SK-N-MC (cell line): ENCODE measurements around the gene SEC14L1.

ENCODE experiments used
- DNase-seq: peaks from one replicate; pipeline ENCODE4 v3.0.0-alpha.2; 2011; ENCODE audit warnings: low read depth, low spot score
- H3K27ac ChIP-seq: fragments of 200-600 bp; sonication (generic); 2 replicates; pipeline ENCODE4 v1.5.1; 2016; ENCODE audit warnings: mixed run types
- H3K36me3 ChIP-seq: fragments of 200-600 bp; sonication (generic); 2 replicates; pipeline ENCODE4 v1.6.1; 2017; ENCODE audit warnings: antibody characterized with exemption, low read length, mixed read lengths; ENCODE audit not compliant: insufficient read depth
- H3K4me3 ChIP-seq: fragments of 200-600 bp; sonication (generic); 2 replicates; pipeline ENCODE4 v1.5.1; 2016
- H3K9ac ChIP-seq: fragments of 200-600 bp; sonication (generic); 2 replicates; pipeline ENCODE4 v1.8.0; 2017; ENCODE audit warnings: mixed run types, mixed read lengths; ENCODE audit not compliant: insufficient read length
- H3K9me3 ChIP-seq: fragments of 200-600 bp; sonication (generic); 2 replicates; pipeline ENCODE4 v1.6.1; 2017; ENCODE audit warnings: low read depth, mild to moderate bottlenecking, antibody characterized with exemption, low read length, moderate library complexity, mixed read lengths
- EZH2 ChIP-seq: fragments of 200-600 bp; sonication (generic); IDR thresholded peaks from one replicate; pipeline ENCODE4 v1.6.1; 2017; ENCODE audit warnings: antibody characterized with exemption
- FOXP2 ChIP-seq: optimal IDR thresholded peaks from 2 replicates; pipeline ENCODE3; 2011; ENCODE audit warnings: mild to moderate bottlenecking, moderate library complexity; ENCODE audit not compliant: insufficient read depth; ENCODE audit errors: extremely low read length, control extremely low read depth
- POLR2AphosphoS5 ChIP-seq: IDR thresholded peaks from 2 replicates; pipeline ENCODE4 v1.6.1; 2012; ENCODE audit warnings: mild to moderate bottlenecking, low read depth, low read length, borderline replicate concordance

Gene SEC14L1

DNA sequence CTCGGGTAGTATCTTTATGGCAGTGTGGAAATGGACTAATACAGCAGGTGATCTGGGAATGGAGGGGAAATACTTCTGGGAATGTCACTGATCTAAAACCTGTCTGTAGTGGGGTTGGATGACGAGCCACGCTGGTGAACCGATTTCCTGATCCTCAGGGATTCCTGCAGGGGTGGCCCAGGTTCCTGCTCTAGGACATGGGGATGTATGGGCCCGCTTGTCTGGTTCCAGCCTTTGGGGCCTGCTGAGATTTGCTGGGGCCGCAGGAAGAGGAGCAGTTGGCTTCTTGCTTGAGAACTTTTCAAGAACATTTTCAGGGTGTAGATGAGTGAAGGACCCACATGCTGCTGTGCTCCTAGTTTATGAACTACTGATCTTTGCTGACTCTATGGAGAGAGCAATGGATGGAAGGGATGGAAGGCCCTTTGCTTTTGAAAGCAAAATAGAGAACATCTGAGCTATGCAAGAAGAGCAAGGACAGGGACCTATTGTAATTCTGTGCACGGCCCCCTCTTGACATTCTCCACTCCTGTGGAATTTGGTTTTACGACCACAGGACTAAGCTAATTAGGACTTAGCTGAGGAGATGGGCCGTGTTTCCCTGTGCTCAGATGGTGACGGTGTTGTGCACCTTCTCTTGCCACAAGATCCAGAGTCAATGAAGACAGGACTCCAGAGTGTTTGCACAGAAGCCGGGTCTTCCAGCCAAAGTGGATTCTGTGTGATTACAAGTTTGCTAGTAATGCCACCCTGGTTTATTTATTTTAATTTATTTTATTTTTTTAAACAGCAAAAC lies 90.5 kb downstream of the SEC14L1 start:
- TF ChIP-seq EZH2, result no peak
- TF ChIP-seq POLR2AphosphoS5, result no peak
- TF ChIP-seq FOXP2, result no peak
- Histone ChIP-seq H3K4me3 (no peak overlapping the region), H3K9ac (peak overlapping the region; percentile 28), H3K9me3 (peaks cover 2% of the 10 kb centered on the region; the same call in 1 of the 2 replicates), H3K27ac (peak overlapping the region; percentile 68), H3K36me3 (no peaks in the 10 kb centered on the region)
- DNase-seq, result no peak

- no peak overlapping the region for H3K4me3 ChIP-seq
- peaks cover 2% of the 10 kb centered on the region; the same call in 1 of the 2 replicates for H3K9me3 ChIP-seq
- 0 out of 2 replicates have a peak overlapping the region, but pooled peaks have one; percentile 11 for H3K27ac ChIP-seq
- H3K36me3 ChIP-seq, result no peaks in the 10 kb centered on the region
- TF ChIP-seq POLR2AphosphoS5 (no peak), EZH2 (no peak), FOXP2 (no peak)
- no peak overlapping the region for H3K9ac ChIP-seq
- DNase-seq, result no peak
Observed at GRCh38 chr17:77233127-77233526, 92.4 kb downstream of the SEC14L1 start.

DNA sequence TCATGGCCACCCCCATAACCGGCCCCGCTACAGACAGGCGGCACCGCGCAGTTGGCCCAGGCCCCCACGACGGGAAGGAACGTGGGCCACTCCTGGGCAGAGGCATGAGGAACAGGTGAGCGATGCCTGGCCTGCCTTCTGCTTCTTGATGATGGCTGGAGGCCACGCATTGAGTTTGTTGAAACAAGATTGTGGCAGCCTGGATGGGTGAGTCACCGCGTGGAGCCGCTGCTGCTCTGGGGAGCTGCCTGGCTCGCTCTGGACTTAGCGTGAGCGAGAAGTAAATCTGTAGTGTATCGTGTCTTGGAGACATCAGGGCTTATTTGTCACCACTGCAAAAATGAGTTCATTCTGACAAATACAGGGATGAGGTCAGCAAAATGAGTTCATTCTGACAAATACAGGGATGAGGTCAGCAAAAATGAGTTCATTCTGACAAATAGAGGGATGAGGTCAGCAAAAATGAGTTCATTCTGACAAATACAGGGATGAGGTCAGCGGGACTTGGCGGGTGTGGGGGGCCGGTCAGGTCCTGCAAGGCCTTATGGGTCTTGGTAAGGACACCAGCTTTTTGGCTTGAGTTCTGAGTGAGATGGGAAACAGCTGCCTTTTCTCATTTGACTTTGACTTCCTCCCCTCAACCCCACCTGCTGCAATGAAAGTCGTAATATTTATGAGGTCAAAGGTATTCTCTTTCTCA lies 93.0 kb downstream of the SEC14L1 start:
- no peak for DNase-seq
- Histone ChIP-seq H3K9me3 (peaks cover 2% of the 10 kb centered on the region; the same call in 1 of the 2 replicates), H3K36me3 (no peaks in the 10 kb centered on the region), H3K9ac (no peak overlapping the region), H3K4me3 (no peak overlapping the region), H3K27ac (peak overlapping the region; percentile 100)
- no peak for TF ChIP-seq POLR2AphosphoS5
- TF ChIP-seq EZH2, result no peak
- TF ChIP-seq FOXP2, result no peak

- Histone ChIP-seq H3K9ac (peak overlapping the region; percentile 61), H3K9me3 (peaks cover 2% of the 10 kb centered on the region; the same call in 1 of the 2 replicates), H3K4me3 (peak overlapping the region; percentile 72), H3K27ac (peak overlapping the region; percentile 100), H3K36me3 (no peaks in the 10 kb centered on the region)
- no peak for DNase-seq
- TF ChIP-seq EZH2 (no peak), POLR2AphosphoS5 (no peak), FOXP2 (no peak)
Observed at GRCh38 chr17:77234695-77235094, 93.9 kb downstream of the SEC14L1 start.

GRCh38 chr17:77235370-77235941 lies 94.7 kb downstream of the SEC14L1 start:
- Histone ChIP-seq H3K9me3 (peaks cover 2% of the 10 kb centered on the region; the same call in 1 of the 2 replicates), H3K27ac (peak overlapping the region; percentile 100), H3K9ac (peak overlapping the region; percentile 61), H3K4me3 (peak overlapping the region; percentile 72), H3K36me3 (no peaks in the 10 kb centered on the region)
- no peak for TF ChIP-seq EZH2
- no peak for TF ChIP-seq FOXP2
- peak; percentile 74 for TF ChIP-seq POLR2AphosphoS5
- peak; percentile 98 for DNase-seq

DNA sequence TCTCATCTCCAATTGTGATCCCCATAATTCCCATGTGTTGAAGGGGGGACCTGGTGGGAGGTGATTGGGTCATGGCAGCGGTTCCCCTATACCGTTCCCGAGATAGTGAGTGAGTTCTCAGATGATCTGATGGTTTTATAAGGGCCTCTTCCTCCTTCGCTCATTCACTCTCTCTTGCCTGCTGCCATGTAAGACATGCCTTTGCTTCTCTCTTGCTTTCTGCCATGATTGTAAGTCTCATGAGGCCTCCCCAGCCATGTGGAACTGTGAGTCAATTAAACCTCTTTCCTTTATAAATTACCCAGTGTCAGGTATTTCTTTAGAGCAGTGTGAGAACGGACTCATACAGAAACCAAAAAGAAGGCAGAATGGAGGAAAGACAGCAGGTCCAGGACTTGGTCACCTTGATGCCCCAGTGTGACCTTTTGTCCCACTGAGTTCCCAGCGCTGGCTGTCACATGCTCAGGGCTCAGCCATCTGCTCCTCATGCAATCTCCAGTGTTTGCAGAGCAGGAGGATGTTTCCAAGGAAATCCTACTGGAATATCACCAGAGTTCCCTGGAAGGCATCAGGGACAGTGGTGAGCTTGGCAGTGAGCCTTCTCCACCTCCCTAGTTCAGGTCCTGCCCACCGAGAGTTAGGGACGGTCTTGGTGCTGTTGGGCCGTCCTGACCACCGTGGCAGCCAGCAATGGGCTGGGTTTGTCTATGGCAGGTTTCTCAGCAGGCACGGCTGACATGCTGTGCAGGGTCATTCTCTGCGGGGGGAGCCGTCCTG lies 96.7 kb downstream of the SEC14L1 start:
- no peak for DNase-seq
- H3K9ac ChIP-seq, result no peak overlapping the region
- H3K9me3 ChIP-seq, result peaks cover 2% of the 10 kb centered on the region; the same call in 1 of the 2 replicates
- TF ChIP-seq POLR2AphosphoS5 (no peak), FOXP2 (no peak), EZH2 (no peak)
- peak overlapping the region; percentile 40 for H3K27ac ChIP-seq
- H3K4me3 ChIP-seq, result no peak overlapping the region
- no peaks in the 10 kb centered on the region for H3K36me3 ChIP-seq

- TF ChIP-seq FOXP2 (no peak), POLR2AphosphoS5 (no peak), EZH2 (no peak)
- H3K9me3 ChIP-seq, result no peaks in the 10 kb centered on the region; the same call in 1 of the 2 replicates
- H3K36me3 ChIP-seq, result no peaks in the 10 kb centered on the region
- no peak overlapping the region for H3K4me3 ChIP-seq
- no peak for DNase-seq
- H3K27ac ChIP-seq, result peak overlapping the region; percentile 42; the same call in 1 of the 2 replicates
- no peak overlapping the region for H3K9ac ChIP-seq
Observed at GRCh38 chr17:77240976-77241375, 100.2 kb downstream of the SEC14L1 start.
